ENCODE data around the gene TBC1D4. TPM values are rescaled to one million over a fixed set of nuclear protein-coding genes. Genes with fewer than 3 reads are reported as not detected.

The TBC1D4 gene
- total and polyA plus RNA-seq, 2 donors (not counting 1 experiment from before 2014, with no cell fraction given): 10.3 to 15.4 TPM

DNA sequence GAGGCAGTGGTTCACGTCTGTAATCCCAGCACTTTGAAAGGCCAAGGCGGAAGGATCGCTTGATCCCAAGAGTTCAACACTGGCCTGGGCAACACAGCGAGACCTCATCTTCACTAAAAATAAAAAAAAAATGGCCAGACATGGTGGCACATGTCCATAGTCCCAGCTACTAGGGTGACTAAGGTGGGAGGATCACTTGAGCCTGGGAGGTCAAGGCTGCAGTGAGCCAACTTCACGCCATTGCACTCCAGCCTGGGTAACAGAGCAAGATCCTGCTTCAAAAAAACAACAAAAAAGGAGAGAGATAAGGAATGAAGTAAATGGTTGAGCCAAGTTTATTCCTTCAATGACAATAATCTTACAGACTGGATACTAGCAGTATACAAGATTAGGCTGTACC, 21.3 kb downstream of the TBC1D4 start:
- Histone ChIP-seq H2AFZ (ENCODE audit: low read length) (no peak overlapping the region), H3K4me1 (ENCODE audit: control insufficient read depth, extremely low read depth, insufficient read depth, low read length) (no peaks in the 10 kb centered on the region), H4K20me1 (ENCODE audit: control insufficient read depth, extremely low read depth, insufficient read depth, low read length) (no peaks in the 10 kb centered on the region), H3K27me3 (ENCODE audit: control insufficient read depth, insufficient read depth, low read length) (no peaks in the 10 kb centered on the region), H3K4me3 (replicated peaks in 1 of 4; ENCODE audit: control extremely low read depth in 1 of 4, insufficient read depth in 1 of 4, low read depth in 3 of 4, low read length in 4 of 4) (no peak overlapping the region), H3K9me3 (ENCODE audit: control insufficient read depth, insufficient read depth, low read depth, low read length) (no peaks in the 10 kb centered on the region), H3K9ac (ENCODE audit: insufficient read depth, low read length) (no peak overlapping the region), H3K79me2 (ENCODE audit: control insufficient read depth, insufficient read depth, low read length) (no peaks in the 10 kb centered on the region), H3K36me3 (ENCODE audit: control insufficient read depth, insufficient read depth, low read length) (peaks cover 2% of the 10 kb centered on the region), H3K27ac (ENCODE audit: insufficient read depth, low read length) (no peak overlapping the region), H3K4me2 (ENCODE audit: extremely low read depth, insufficient read depth, low read length) (no peak overlapping the region)
- no peak for DNase-seq (ENCODE audit: low read depth in 2 of 2)
- no peak for TF ChIP-seq EZH2 (IDR thresholded peaks at IDR 0.05; ENCODE audit: low read length, missing control alignments)
- TF ChIP-seq, protein P1, sequence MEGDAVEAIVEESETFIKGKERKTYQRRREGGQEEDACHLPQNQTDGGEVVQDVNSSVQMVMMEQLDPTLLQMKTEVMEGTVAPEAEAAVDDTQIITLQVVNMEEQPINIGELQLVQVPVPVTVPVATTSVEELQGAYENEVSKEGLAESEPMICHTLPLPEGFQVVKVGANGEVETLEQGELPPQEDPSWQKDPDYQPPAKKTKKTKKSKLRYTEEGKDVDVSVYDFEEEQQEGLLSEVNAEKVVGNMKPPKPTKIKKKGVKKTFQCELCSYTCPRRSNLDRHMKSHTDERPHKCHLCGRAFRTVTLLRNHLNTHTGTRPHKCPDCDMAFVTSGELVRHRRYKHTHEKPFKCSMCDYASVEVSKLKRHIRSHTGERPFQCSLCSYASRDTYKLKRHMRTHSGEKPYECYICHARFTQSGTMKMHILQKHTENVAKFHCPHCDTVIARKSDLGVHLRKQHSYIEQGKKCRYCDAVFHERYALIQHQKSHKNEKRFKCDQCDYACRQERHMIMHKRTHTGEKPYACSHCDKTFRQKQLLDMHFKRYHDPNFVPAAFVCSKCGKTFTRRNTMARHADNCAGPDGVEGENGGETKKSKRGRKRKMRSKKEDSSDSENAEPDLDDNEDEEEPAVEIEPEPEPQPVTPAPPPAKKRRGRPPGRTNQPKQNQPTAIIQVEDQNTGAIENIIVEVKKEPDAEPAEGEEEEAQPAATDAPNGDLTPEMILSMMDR (conservative IDR thresholded peaks at IDR 0.05 in 1 of 2, IDR thresholded peaks at IDR 0.05 in 1 of 2; ENCODE audit: low read depth in 1 of 2, low read length in 2 of 2): no peak

DNA sequence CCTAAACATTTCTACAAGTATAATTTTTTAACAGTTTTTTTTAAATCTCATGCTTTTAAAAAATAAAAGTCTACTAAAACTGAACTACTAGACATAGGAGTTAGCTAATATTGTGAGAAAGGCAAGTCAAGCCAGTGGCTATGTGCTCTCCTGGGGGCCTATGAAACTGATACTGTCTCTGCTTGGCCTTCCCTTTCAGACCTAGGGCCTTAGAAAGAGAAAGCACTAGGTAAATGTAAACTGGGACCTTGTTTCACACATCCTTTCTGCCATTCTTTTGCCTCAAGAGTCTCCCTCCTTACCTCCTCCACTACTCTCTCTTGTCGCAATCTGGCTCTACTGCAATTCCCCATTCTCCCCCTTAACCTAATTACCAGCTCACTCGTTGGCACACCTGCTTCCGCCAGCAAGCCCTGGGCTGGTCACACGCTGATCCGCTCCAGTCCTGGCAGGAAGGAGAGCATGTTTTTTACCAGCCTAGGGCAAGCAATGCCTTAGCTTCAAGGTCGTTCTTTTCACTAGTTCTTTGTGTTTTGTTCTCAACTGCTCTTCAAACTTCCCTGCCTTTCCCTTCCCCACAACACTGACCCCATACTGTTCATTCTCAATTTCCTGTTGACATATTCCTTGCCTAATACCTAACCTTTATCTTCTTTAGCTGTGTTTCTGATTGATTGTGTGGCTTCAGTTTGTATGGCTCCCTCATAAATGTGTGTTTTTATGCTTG, 23.1 kb downstream of the TBC1D4 start:
- H3K4me3 ChIP-seq (replicated peaks in 1 of 4; ENCODE audit: control extremely low read depth in 1 of 4, insufficient read depth in 1 of 4, low read depth in 3 of 4, low read length in 4 of 4): no peak overlapping the region
- no peak overlapping the region for H2AFZ ChIP-seq (ENCODE audit: low read length)
- H3K4me2 ChIP-seq (ENCODE audit: extremely low read depth, insufficient read depth, low read length): no peak overlapping the region
- no peaks in the 10 kb centered on the region for H3K79me2 ChIP-seq (ENCODE audit: control insufficient read depth, insufficient read depth, low read length)
- no peaks in the 10 kb centered on the region for H4K20me1 ChIP-seq (ENCODE audit: control insufficient read depth, extremely low read depth, insufficient read depth, low read length)
- TF ChIP-seq, protein P1 (conservative IDR thresholded peaks at IDR 0.05 in 1 of 2, IDR thresholded peaks at IDR 0.05 in 1 of 2; ENCODE audit: low read depth in 1 of 2, low read length in 2 of 2): no peak
- no peak for TF ChIP-seq EZH2 (IDR thresholded peaks at IDR 0.05; ENCODE audit: low read length, missing control alignments)
- no peak overlapping the region for H3K27ac ChIP-seq (ENCODE audit: insufficient read depth, low read length)
- H3K4me1 ChIP-seq (ENCODE audit: control insufficient read depth, extremely low read depth, insufficient read depth, low read length): no peaks in the 10 kb centered on the region
- no peak for DNase-seq (ENCODE audit: low read depth in 2 of 2)
- H3K9ac ChIP-seq (ENCODE audit: insufficient read depth, low read length): no peak overlapping the region
- H3K36me3 ChIP-seq (ENCODE audit: control insufficient read depth, insufficient read depth, low read length): peaks cover 2% of the 10 kb centered on the region
- H3K9me3 ChIP-seq (ENCODE audit: control insufficient read depth, insufficient read depth, low read depth, low read length): no peaks in the 10 kb centered on the region
- no peaks in the 10 kb centered on the region for H3K27me3 ChIP-seq (ENCODE audit: control insufficient read depth, insufficient read depth, low read length)

GRCh38 chr13:75455962-75456361, 26.0 kb downstream of the TBC1D4 start:
- Histone ChIP-seq H3K4me3 (replicated peaks in 1 of 4; ENCODE audit: control extremely low read depth in 1 of 4, insufficient read depth in 1 of 4, low read depth in 3 of 4, low read length in 4 of 4) (no peak overlapping the region), H3K4me1 (ENCODE audit: control insufficient read depth, extremely low read depth, insufficient read depth, low read length) (no peaks in the 10 kb centered on the region), H3K9me3 (ENCODE audit: control insufficient read depth, insufficient read depth, low read depth, low read length) (no peaks in the 10 kb centered on the region), H3K4me2 (ENCODE audit: extremely low read depth, insufficient read depth, low read length) (no peak overlapping the region), H3K27ac (ENCODE audit: insufficient read depth, low read length) (no peak overlapping the region), H3K36me3 (ENCODE audit: control insufficient read depth, insufficient read depth, low read length) (peaks cover 2% of the 10 kb centered on the region), H3K27me3 (ENCODE audit: control insufficient read depth, insufficient read depth, low read length) (no peaks in the 10 kb centered on the region), H2AFZ (ENCODE audit: low read length) (no peak overlapping the region), H4K20me1 (ENCODE audit: control insufficient read depth, extremely low read depth, insufficient read depth, low read length) (no peaks in the 10 kb centered on the region), H3K79me2 (ENCODE audit: control insufficient read depth, insufficient read depth, low read length) (no peaks in the 10 kb centered on the region), H3K9ac (ENCODE audit: insufficient read depth, low read length) (no peak overlapping the region)
- no peak for DNase-seq (ENCODE audit: low read depth in 2 of 2)
- no peak for TF ChIP-seq EZH2 (IDR thresholded peaks at IDR 0.05; ENCODE audit: low read length, missing control alignments)
- TF ChIP-seq, protein P1 (conservative IDR thresholded peaks at IDR 0.05 in 1 of 2, IDR thresholded peaks at IDR 0.05 in 1 of 2; ENCODE audit: low read depth in 1 of 2, low read length in 2 of 2): no peak

Data from fibroblast of lung (primary cell).